Esophagus muscularis mucosa (tissue), 3 donors: Measurements from ENCODE around the gene HELZ.

Source experiments
- CTCF ChIP-seq, 3 experiments: fragments of 200-600 bp in 2 of 3; fragments of 450-650 bp in 1 of 3; sonication (generic) in 2 of 3; IDR thresholded peaks; one replicate each; pipeline ENCODE4 v1.5.1; 2017 to 2019; ENCODE audit warnings: antibody characterized with exemption in 3 of 3, mild to moderate bottlenecking in 2 of 3, moderate library complexity in 1 of 3
- POLR2A ChIP-seq: fragments of 450-650 bp; IDR thresholded peaks from one replicate; pipeline ENCODE4 v1.6.1; 2017; ENCODE audit warnings: antibody characterized with exemption, moderate library complexity, mild to moderate bottlenecking, low read depth

GRCh38 chr17:67274466-67274865 lies 29.5 kb upstream of the HELZ start:
- TF ChIP-seq CTCF (IDR thresholded peaks at IDR 0.05) (no peak), POLR2A (no peak)
